A549 (cell line): ENCODE measurements around the gene BTBD2. TPM values are rescaled to one million over a fixed set of nuclear protein-coding genes. Genes with fewer than 3 reads are reported as not detected.

Experiments
- ATAC-seq, 2 experiments: fragments of 200-7000 bp in 1 of 2; fragments of >200 bp in 1 of 2; cut with Nextera tagmentation in 1 of 2; cut with Tn5 transposase in 1 of 2; 3 replicates each; pipeline versions ENCODE4 v1.8.0 to v1.9.1; 2018 to 2020; ENCODE audit warnings: mild to moderate bottlenecking in 1 of 2, moderate library complexity in 1 of 2
- CTCF ChIA-PET: fragments of 300-600 bp; sonication (Branson Sonifier 250); formaldehyde crosslinking; extraction: SDS; loops from one replicate; lab custom pipeline; 2021; ENCODE audit warnings: antibody characterized with exemption, inconsistent platforms; lab: Yijun Ruan, JAX
- POLR2A ChIA-PET: fragments of 350-600 bp; formaldehyde crosslinking; extraction: SDS; loops from one replicate; lab custom pipeline; 2021; ENCODE audit warnings: antibody characterized with exemption, inconsistent platforms; lab: Yijun Ruan, JAX
- DNase-seq, 2 experiments: peaks; one replicate each; pipeline versions ENCODE4 v3.0.0 to v3.0.0-alpha.2; 2011 to 2016; ENCODE audit warnings: low read depth in 1 of 2, low spot score in 1 of 2
- FAIRE-seq: peaks from 2 replicates; lab custom pipeline; 2011; peaks lifted over from hg19 to GRCh38; lab: Jason Lieb, UNC
- H3K27ac ChIP-seq, 2 experiments: fragments of >200 bp; sonication (Bioruptor Twin); formaldehyde crosslinking; 3 replicates each; pipeline ENCODE4 v1.5.1; 2016 to 2017
- H3K4me1 ChIP-seq: fragments of >200 bp; sonication (Bioruptor Twin); formaldehyde crosslinking; 3 replicates; pipeline ENCODE4 v1.6.1; 2016
- H3K4me2 ChIP-seq: fragments of >200 bp; sonication (Bioruptor Twin); formaldehyde crosslinking; 3 replicates; pipeline ENCODE4 v1.6.1; 2016
- H3K4me3 ChIP-seq: fragments of >200 bp; sonication (Bioruptor Twin); formaldehyde crosslinking; 3 replicates; pipeline ENCODE4 v1.5.1; 2016
- H3K9me3 ChIP-seq: fragments of >200 bp; sonication (Bioruptor Twin); formaldehyde crosslinking; 3 replicates; pipeline ENCODE4 v1.6.1; 2016
- CBX8 ChIP-seq: fragments of 200-600 bp; sonication (generic); IDR thresholded peaks from 2 replicates; pipeline ENCODE4 v1.6.1; 2016
- CEBPB ChIP-seq, 2 experiments: fragments of >200 bp in 1 of 2; sonication (Bioruptor Twin) in 1 of 2; formaldehyde crosslinking in 1 of 2; IDR thresholded peaks; 2 replicates each; pipeline ENCODE4 v1.6.1; 2012 to 2016
- EHF ChIP-seq: fragments of 250-450 bp; sonication (Bioruptor Pico); IDR thresholded peaks from 2 replicates; pipeline ENCODE4 v1.5.0; 2020; ENCODE audit warnings: mild to moderate bottlenecking
- EHMT2 ChIP-seq: fragments of 200-600 bp; sonication (generic); IDR thresholded peaks from 2 replicates; pipeline ENCODE4 v1.6.1; 2016; ENCODE audit warnings: antibody characterized with exemption, low read depth, mild to moderate bottlenecking, moderate library complexity
- ESRRA ChIP-seq: fragments of 150-350 bp; IDR thresholded peaks from 2 replicates; pipeline ENCODE4 v1.6.1; 2014; ENCODE audit warnings: mild to moderate bottlenecking, low read length, borderline replicate concordance
- FOSB ChIP-seq: fragments of 250-450 bp; sonication (Bioruptor Pico); IDR thresholded peaks from 2 replicates; pipeline ENCODE4 v1.5.0; 2020; ENCODE audit warnings: mild to moderate bottlenecking, moderate library complexity
- FOXS1 ChIP-seq: fragments of 250-450 bp; sonication (Bioruptor Pico); IDR thresholded peaks from 2 replicates; pipeline ENCODE4 v1.5.0; 2020; ENCODE audit warnings: mild to moderate bottlenecking, moderate library complexity
- HDAC2 ChIP-seq: fragments of 200-600 bp; sonication (generic); IDR thresholded peaks from 2 replicates; pipeline ENCODE4 v1.6.1; 2016
- HOXA7 ChIP-seq: fragments of 250-450 bp; sonication (Bioruptor Pico); IDR thresholded peaks from 2 replicates; pipeline ENCODE4 v1.5.0; 2020; ENCODE audit warnings: mild to moderate bottlenecking, moderate library complexity
- HOXB13 ChIP-seq: fragments of 250-450 bp; sonication (Bioruptor Pico); IDR thresholded peaks from 2 replicates; pipeline ENCODE4 v1.5.0; 2020; ENCODE audit warnings: low read depth, mild to moderate bottlenecking, moderate library complexity
- JUN ChIP-seq, 2 experiments: fragments of >200 bp; sonication (Bioruptor Twin); formaldehyde crosslinking; IDR thresholded peaks; 2 replicates in 1 of 2; 3 replicates in 1 of 2; pipeline ENCODE4 v1.6.1; 2016 to 2017
- JUNB ChIP-seq: fragments of >200 bp; sonication (Bioruptor Twin); formaldehyde crosslinking; IDR thresholded peaks from 2 replicates; pipeline ENCODE4 v1.6.1; 2016
- NR3C1 ChIP-seq: fragments of >200 bp; sonication (Bioruptor Twin); formaldehyde crosslinking; IDR thresholded peaks from 3 replicates; pipeline ENCODE4 v1.6.1; 2017
- RAD21 ChIP-seq, 2 experiments: fragments of >200 bp in 1 of 2; sonication (Bioruptor Twin) in 1 of 2; formaldehyde crosslinking in 1 of 2; IDR thresholded peaks in 1 of 2; conservative IDR thresholded peaks in 1 of 2; 2 replicates in 1 of 2; 3 replicates in 1 of 2; pipeline ENCODE4 v1.6.1; 2012 to 2018; ENCODE audit warnings: inconsistent platforms in 1 of 2
- RNF2 ChIP-seq: fragments of 200-600 bp; sonication (generic); IDR thresholded peaks from 2 replicates; pipeline ENCODE4 v1.6.1; 2016; ENCODE audit warnings: low read depth, mild to moderate bottlenecking, antibody characterized with exemption, moderate library complexity, borderline replicate concordance
- SMC3 ChIP-seq: fragments of >200 bp; sonication (Bioruptor Twin); formaldehyde crosslinking; IDR thresholded peaks from 3 replicates; pipeline ENCODE4 v1.6.1; 2018; ENCODE audit warnings: inconsistent platforms
- SREBF2 ChIP-seq: fragments of 450-650 bp; IDR thresholded peaks from 2 replicates; pipeline ENCODE4 v1.6.1; 2014; ENCODE audit warnings: mild to moderate bottlenecking, moderate library complexity
- ZFP36 ChIP-seq: fragments of 450-650 bp; IDR thresholded peaks from 2 replicates; pipeline ENCODE4 v1.6.1; 2014; ENCODE audit warnings: borderline replicate concordance; ENCODE audit not compliant: partially characterized antibody
- WGBS: methylation state at CpG from one replicate; pipeline ENCODE4 v1.1.6; 2017; ENCODE audit errors: missing lambda C conversion rate; 5-methylcytosine and 5-hydroxymethylcytosine counted together
- polyA plus RNA-seq, 4 experiments: library from polyadenylated mRNA; depleted of rRNA in 3 of 4; stranded (reverse); fragments of >200 nt; fragmentation: RNase III in 1 of 4; extraction: RNeasy Plus Mini Kit Qiagen cat#74134 plus additional on column Dnase treatment in 1 of 4; gene quantifications; 2 replicates in 3 of 4; 3 replicates in 1 of 4; pipeline ENCODE4 v1.2.3, GENCODE V29; 2011 to 2017
- TF ChIP-seq, protein P1 (sequence below): IDR thresholded peaks from 2 replicates; pipeline ENCODE4 v1.6.1; 2012
- TF ChIP-seq, protein P2 (sequence below): fragments of 250-450 bp; sonication (Bioruptor Pico); IDR thresholded peaks from 2 replicates; pipeline ENCODE4 v1.5.0; 2020; ENCODE audit warnings: low read depth, mild to moderate bottlenecking, moderate library complexity
- TF ChIP-seq, protein P3 (sequence below): fragments of 250-450 bp; sonication (Bioruptor Pico); IDR thresholded peaks from 2 replicates; pipeline ENCODE4 v1.5.0; 2021; ENCODE audit warnings: mild to moderate bottlenecking, moderate library complexity, borderline replicate concordance
- TF ChIP-seq, protein P4 (sequence below): IDR thresholded peaks from 2 replicates; pipeline ENCODE4 v1.6.1; 2012
- TF ChIP-seq, protein P5 (sequence below): fragments of >200 bp; sonication (Bioruptor Twin); formaldehyde crosslinking; IDR thresholded peaks from 3 replicates; pipeline ENCODE4 v1.5.1; 2016
- TF ChIP-seq, protein P6 (sequence below): fragments of 450-650 bp; IDR thresholded peaks from 2 replicates; pipeline ENCODE4 v1.6.1; 2014; ENCODE audit warnings: antibody characterized with exemption
- TF ChIP-seq, protein P7 (sequence below): fragments of 150-350 bp; IDR thresholded peaks from 2 replicates; pipeline ENCODE4 v1.6.1; 2014; ENCODE audit warnings: low read depth, mild to moderate bottlenecking, low read length

Gene BTBD2
- polyA plus RNA-seq, 2 of the 4 experiments (the other 2 are of a cell fraction) = 16.3 to 29.6 TPM

DNA sequence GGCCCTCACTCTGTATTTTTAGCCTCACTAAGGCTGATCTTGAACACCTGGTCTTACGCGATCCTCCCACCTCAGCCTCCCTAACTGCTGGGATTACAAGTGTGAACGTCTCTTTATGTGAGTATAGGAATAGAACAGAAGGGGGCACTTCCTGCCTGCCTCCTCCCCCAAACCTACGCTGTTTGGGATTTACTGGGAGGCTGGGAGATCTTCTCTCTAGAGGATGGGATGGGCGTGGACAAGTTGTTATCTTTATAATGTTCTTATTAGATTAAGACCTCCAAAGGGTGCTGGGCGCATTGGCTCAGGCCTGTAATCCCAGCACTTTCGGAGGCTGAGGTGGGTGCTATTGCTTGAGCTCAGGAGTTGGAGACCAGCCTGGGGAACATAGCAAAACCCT is 77.4 kb downstream of the BTBD2 start:
- POLR2A ChIA-PET = no interaction called here
- 94% methylated on average over 7 of the region's 7 CpGs for WGBS
- Histone ChIP-seq H3K9me3 (no peaks in the 10 kb centered on the region), H3K4me3 (no peak overlapping the region)
- ATAC-seq = no peak
- no peak for TF ChIP-seq RAD21 (conservative IDR thresholded peaks at IDR 0.05 in 1 of 2, IDR thresholded peaks at IDR 0.05 in 1 of 2)
- no peak for TF ChIP-seq JUNB
- TF ChIP-seq, protein P1, sequence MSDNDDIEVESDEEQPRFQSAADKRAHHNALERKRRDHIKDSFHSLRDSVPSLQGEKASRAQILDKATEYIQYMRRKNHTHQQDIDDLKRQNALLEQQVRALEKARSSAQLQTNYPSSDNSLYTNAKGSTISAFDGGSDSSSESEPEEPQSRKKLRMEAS = no peak
- TF ChIP-seq HOXA7 = no peak
- no peak for TF ChIP-seq HDAC2
- TF ChIP-seq NR3C1 = no peak
- TF ChIP-seq EHF = no peak
- no peak for TF ChIP-seq SMC3
- TF ChIP-seq CBX8 = no peak
- TF ChIP-seq, protein P2, sequence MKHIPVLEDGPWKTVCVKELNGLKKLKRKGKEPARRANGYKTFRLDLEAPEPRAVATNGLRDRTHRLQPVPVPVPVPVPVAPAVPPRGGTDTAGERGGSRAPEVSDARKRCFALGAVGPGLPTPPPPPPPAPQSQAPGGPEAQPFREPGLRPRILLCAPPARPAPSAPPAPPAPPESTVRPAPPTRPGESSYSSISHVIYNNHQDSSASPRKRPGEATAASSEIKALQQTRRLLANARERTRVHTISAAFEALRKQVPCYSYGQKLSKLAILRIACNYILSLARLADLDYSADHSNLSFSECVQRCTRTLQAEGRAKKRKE (CRISPR knock-in tag) = no peak
- no peak for TF ChIP-seq EHMT2
- TF ChIP-seq, protein P3, sequence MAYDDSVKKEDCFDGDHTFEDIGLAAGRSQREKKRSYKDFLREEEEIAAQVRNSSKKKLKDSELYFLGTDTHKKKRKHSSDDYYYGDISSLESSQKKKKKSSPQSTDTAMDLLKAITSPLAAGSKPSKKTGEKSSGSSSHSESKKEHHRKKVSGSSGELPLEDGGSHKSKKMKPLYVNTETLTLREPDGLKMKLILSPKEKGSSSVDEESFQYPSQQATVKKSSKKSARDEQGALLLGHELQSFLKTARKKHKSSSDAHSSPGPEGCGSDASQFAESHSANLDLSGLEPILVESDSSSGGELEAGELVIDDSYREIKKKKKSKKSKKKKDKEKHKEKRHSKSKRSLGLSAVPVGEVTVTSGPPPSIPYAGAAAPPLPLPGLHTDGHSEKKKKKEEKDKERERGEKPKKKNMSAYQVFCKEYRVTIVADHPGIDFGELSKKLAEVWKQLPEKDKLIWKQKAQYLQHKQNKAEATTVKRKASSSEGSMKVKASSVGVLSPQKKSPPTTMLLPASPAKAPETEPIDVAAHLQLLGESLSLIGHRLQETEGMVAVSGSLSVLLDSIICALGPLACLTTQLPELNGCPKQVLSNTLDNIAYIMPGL (CRISPR knock-in tag) = no peak
- TF ChIP-seq, protein P4, sequence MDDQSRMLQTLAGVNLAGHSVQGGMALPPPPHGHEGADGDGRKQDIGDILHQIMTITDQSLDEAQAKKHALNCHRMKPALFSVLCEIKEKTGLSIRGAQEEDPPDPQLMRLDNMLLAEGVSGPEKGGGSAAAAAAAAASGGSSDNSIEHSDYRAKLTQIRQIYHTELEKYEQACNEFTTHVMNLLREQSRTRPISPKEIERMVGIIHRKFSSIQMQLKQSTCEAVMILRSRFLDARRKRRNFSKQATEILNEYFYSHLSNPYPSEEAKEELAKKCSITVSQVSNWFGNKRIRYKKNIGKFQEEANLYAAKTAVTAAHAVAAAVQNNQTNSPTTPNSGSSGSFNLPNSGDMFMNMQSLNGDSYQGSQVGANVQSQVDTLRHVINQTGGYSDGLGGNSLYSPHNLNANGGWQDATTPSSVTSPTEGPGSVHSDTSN = no peak
- no peak for TF ChIP-seq HOXB13 (CRISPR knock-in tag)
- no peak for TF ChIP-seq SREBF2
- TF ChIP-seq, protein P5, sequence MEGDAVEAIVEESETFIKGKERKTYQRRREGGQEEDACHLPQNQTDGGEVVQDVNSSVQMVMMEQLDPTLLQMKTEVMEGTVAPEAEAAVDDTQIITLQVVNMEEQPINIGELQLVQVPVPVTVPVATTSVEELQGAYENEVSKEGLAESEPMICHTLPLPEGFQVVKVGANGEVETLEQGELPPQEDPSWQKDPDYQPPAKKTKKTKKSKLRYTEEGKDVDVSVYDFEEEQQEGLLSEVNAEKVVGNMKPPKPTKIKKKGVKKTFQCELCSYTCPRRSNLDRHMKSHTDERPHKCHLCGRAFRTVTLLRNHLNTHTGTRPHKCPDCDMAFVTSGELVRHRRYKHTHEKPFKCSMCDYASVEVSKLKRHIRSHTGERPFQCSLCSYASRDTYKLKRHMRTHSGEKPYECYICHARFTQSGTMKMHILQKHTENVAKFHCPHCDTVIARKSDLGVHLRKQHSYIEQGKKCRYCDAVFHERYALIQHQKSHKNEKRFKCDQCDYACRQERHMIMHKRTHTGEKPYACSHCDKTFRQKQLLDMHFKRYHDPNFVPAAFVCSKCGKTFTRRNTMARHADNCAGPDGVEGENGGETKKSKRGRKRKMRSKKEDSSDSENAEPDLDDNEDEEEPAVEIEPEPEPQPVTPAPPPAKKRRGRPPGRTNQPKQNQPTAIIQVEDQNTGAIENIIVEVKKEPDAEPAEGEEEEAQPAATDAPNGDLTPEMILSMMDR = no peak
- TF ChIP-seq RNF2 = no peak
- TF ChIP-seq, all 56 proteins: peak for 0
- CTCF ChIA-PET = interaction anchor here (1.9 kb wide), 1 partner anchor 11 kb away, joined by 6 read pairs; no protein-coding TSS in a partner anchor
- Histone ChIP-seq H3K4me1 (peaks cover 10% of the 10 kb centered on the region; the same call in 2 of the 3 replicates), H3K27ac (no peak overlapping the region), H3K4me2 (no peak overlapping the region)
- FAIRE-seq (no peak), DNase-seq (no peak)

DNA sequence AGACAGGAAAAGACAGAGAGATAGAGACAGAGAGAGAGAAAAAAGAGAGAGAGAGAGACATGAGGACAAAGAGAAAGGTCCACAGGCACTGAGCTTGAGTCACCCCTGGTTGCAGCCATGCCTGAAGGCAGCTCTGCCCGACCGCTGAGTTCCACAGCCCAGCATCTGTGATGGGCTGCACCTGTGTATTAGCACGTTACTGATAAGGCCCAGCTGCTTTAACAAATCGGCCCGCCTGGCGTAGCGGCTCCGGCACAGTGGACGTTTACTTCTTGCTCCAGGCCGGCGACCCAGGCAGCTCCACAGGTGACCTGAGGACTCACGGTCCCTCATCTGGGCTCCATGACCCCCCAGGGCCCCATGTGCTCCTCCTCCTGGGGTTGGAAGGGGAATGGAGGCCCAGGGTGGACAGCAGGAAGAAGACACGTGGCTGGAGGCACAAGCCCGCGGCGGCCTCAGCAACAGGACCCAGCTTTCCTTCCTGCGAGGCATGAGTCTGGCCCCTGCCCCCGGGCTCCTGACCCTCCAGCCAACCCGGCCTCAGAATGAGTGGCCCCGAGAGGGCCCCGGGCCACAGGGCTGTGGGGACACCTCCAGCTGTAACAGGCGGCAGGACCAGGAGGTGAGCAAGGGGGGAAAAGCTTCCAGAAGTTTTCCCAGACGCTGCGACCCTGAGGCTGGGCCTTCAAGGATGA is 78.5 kb downstream of the BTBD2 start:
- no peaks in the 10 kb centered on the region for H3K9me3 ChIP-seq
- WGBS = 84% methylated on average over 16 of the region's 24 CpGs
- H3K4me2 ChIP-seq = no peak overlapping the region
- no peak overlapping the region for H3K4me3 ChIP-seq
- FAIRE-seq (no peak), ATAC-seq (no peak), DNase-seq (no peak)
- peaks cover 8% of the 10 kb centered on the region; the same call in 2 of the 3 replicates for H3K4me1 ChIP-seq
- no peak overlapping the region for H3K27ac ChIP-seq
- CTCF ChIA-PET = interaction anchor here (0.6 to 2.1 kb wide), 4 partner anchors 8 to 379 kb away, joined by 3 to 6 read pairs (median 4); no protein-coding TSS in a partner anchor
- POLR2A ChIA-PET = no interaction called here
- TF ChIP-seq RNF2 (no peak), ZFP36 (no peak), HOXB13 (CRISPR knock-in tag) (no peak), RAD21 (conservative IDR thresholded peaks at IDR 0.05 in 1 of 2, IDR thresholded peaks at IDR 0.05 in 1 of 2) (no peak), CEBPB (IDR thresholded peaks at IDR 0.05) (no peak), SMC3 (no peak), JUN (IDR thresholded peaks at IDR 0.05) (no peak), ESRRA (no peak), FOSB (CRISPR knock-in tag) (no peak), FOXS1 (CRISPR knock-in tag) (no peak), SREBF2 (no peak)
- TF ChIP-seq, protein P6, sequence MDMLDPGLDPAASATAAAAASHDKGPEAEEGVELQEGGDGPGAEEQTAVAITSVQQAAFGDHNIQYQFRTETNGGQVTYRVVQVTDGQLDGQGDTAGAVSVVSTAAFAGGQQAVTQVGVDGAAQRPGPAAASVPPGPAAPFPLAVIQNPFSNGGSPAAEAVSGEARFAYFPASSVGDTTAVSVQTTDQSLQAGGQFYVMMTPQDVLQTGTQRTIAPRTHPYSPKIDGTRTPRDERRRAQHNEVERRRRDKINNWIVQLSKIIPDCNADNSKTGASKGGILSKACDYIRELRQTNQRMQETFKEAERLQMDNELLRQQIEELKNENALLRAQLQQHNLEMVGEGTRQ = no peak
- TF ChIP-seq, protein P3 (CRISPR knock-in tag) = no peak
- TF ChIP-seq, protein P7, sequence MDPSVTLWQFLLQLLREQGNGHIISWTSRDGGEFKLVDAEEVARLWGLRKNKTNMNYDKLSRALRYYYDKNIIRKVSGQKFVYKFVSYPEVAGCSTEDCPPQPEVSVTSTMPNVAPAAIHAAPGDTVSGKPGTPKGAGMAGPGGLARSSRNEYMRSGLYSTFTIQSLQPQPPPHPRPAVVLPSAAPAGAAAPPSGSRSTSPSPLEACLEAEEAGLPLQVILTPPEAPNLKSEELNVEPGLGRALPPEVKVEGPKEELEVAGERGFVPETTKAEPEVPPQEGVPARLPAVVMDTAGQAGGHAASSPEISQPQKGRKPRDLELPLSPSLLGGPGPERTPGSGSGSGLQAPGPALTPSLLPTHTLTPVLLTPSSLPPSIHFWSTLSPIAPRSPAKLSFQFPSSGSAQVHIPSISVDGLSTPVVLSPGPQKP = no peak
